Globus pallidus (tissue), 1 donor: ENCODE results near the gene HSD17B1.
"Not testable (repeated sequence)": the region's sequence is repeated elsewhere in the genome, so short reads cannot be mapped to it uniquely, and the experiment has no call there.

Experiments used
- DNase-seq: peaks from one replicate; pipeline ENCODE4 v3.0.0-alpha.2; 2015; ENCODE audit warnings: low spot score

The HSD17B1 gene

DNA sequence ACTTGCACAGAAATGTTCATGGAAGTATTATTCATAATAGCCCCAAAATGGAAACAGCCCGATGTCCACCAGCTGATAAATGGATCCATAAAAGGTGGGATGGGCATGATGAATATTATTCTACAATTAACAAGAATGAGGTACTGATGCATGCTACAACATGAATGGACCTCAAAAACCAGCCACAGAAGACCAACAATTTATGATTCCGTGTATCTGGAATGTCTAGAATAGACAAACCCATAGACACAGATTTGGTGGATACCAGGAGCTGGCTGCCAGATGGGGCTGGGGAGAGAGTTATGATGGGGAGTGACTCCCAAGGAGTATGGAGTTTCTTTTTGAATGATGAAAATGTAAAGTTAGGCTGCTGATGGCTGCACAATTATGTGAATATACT, 27.5 kb upstream of the HSD17B1 start:
- DNase-seq = no peak

DNA sequence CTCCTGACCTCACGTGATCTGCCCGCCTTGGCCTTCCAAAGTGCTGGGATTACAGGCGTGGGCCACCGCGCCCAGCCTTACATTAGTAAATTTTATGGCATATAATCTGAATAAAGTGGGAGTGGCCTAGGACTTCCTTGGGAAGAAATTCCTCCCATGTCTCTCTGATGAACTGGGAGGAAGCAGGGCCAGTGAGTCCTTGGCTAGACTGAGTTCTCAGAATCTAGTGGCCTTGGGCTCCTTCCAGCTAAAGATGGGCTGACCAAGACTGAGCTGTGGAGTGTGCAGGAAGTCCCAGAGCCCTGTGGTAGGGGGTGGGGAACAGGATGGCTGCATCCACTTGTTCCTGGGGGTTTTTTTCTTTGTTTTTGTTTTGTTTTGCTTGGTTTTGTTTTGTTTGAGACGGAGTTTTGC, 26.7 kb upstream of the HSD17B1 start:
- DNase-seq = no peak

DNA sequence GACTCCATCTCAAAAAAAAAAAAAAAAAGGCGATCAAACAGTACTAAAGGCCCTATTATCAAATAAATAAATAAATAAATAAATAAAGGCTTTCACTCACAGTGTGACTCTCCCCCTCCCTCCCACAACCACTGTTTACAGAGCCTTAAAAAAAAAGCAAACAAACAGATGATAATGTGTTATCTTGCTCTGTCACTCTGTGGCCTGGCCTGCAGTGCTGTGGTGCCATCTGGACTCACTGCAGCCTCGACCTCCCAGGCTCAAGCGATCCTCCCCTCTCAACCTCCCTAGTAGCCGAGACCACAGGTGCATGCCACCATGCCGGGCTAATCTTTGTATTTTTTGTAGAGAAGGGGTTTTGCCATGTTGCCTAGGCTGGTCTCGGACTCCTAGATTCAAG, 24.8 kb upstream of the HSD17B1 start:
- no peak for DNase-seq

DNA sequence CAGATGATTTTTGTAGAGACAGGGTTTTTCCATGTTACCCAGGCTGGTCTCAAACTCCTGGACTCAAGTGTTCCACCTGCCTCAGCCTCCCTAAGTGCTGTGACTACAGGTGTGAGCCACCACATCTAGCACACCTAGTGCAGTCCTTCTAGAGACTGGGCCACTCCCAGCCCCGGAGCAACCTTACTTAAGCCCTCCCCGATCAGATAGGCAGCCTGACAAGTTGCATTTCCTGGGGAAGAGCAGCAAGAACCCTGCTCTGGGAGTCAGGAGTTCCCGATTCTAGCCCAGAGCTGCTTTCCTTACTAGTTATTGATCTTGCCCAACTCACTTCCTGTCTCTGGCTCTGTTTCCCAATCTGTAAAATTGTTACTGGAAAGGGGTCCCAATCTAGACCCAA, 23.7 kb upstream of the HSD17B1 start:
- DNase-seq = no peak

DNA sequence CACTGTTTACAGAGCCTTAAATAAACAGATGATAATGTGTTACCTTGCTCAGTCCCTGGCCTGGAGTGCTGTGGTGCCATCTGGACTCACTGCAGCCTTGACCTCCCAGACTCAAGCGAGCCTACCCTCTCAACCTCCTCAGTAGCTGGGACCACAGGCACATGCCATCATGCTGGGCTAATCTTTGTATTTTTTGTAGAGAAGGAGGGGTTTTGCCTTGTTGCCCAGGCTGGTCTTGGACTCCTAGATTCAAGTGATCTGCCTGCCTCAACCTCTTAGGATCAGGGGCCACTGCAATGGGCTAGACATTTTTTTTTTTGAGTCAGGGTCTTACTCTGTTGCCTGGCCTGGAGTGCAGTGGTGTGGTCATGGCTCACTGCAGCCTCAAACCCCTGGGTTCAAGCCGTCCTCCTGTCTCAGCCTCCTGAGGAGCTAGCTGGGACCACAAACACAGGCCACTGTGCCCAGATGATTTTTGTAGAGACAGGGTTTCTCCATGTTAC, 21.7 kb upstream of the HSD17B1 start:
- no peak for DNase-seq

DNA sequence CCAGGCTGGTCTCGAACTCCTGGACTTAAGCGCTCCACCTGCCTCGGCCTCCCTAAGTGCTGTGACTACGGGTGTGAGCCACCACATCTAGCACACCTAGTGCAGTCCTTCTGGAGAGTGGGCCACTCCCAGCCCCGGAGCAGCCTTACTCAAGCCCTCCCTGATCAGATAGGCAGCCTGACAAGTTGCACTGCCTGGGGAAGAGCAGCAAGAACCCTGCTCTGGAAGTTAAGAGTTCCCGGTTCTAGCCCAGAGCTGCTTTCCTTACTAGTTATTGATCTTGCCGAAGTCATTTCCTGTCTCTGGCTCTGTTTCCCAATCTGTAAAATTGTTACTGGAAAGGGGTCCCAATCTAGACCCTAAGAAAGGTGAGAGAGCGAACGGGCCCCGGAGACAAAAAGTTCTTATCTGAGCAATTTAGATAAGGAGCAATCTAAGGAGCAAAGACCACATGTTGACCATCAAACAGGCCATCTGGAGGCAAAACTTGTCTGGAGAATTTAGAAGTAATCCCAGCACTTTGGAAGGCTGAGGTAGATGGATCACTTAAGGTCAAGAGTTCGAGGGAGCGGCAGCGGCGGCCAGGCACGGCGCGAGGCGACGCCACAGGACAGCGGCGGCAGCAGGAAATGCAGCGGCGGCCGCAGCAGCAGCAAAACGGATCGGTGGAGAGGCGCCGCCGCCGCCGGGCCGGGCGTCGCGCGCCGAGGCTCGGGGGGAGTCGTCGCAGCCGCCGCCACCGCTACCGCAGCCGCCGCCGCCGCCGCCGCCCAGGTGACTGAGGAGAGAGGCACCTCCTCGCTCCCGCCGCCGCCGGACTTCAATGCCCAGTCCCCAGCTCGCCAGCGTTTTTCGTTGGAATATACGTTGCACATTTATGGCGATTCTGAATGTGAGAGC, 21.0 kb upstream of the HSD17B1 start:
- DNase-seq = peak; percentile 67

DNA sequence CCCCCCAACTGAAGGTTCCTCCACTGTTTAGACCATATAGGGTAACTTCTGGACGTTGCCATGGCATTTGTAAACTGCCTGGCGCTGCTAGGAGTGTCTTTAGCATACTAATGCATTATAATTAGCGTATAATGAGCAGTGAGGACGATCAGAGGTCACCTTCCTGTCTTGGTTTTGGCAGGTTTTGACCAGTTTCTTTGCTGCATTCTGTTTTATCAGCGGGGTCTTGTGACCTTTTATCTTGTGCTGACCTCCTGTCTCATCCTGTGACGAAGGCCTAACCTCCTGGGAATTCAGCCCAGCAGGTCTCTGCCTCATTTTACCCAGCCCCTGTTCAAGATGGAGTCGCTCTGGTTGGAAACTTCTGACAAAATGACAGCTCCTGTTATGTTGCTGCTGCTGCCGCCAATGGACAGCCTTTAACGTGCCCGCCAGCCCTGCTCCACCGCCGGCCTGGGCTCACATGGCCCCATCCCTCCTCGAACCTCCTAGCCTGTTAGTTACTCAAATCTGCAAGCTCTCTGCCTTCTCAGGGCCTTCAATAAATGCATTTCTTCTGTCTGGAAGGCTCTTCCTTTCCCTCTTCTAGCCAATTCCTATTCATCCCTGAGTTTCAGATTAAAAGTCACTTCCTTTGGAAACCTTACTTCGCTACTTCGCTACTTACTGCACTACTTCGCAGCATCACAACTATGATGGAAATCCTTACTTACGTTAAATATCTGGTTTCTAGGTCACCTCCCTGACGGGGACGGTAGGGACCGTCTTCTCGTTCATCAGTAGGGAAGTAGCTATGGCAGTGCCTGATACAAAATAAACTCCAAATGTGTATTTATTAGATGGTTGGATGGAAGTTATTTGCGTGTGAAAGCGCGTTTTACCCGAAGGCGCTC, 17.3 kb upstream of the HSD17B1 start:
- no peak for DNase-seq

DNA sequence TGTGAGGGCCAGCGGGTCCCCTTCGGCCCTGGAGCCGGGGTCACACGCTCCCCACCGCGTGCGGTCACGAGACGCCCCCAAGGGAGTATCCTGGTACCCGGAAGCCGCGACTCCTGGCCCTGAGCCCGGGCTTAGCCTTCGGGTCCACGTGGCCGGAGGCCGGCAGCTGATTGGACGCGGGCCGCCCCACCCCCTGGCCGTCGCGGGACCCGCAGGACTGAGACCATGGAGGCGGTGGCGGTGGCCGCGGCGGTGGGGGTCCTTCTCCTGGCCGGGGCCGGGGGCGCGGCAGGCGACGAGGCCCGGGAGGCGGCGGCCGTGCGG, 16.7 kb upstream of the HSD17B1 start, which contains the start of gene NAGLU:
Gene NAGLU, plus strand, starts transcription at position 194 of the 324 bp plus-strand sequence. Its CDS starts 32 bp downstream, at position 226.
- peak; percentile 94 for DNase-seq

DNA sequence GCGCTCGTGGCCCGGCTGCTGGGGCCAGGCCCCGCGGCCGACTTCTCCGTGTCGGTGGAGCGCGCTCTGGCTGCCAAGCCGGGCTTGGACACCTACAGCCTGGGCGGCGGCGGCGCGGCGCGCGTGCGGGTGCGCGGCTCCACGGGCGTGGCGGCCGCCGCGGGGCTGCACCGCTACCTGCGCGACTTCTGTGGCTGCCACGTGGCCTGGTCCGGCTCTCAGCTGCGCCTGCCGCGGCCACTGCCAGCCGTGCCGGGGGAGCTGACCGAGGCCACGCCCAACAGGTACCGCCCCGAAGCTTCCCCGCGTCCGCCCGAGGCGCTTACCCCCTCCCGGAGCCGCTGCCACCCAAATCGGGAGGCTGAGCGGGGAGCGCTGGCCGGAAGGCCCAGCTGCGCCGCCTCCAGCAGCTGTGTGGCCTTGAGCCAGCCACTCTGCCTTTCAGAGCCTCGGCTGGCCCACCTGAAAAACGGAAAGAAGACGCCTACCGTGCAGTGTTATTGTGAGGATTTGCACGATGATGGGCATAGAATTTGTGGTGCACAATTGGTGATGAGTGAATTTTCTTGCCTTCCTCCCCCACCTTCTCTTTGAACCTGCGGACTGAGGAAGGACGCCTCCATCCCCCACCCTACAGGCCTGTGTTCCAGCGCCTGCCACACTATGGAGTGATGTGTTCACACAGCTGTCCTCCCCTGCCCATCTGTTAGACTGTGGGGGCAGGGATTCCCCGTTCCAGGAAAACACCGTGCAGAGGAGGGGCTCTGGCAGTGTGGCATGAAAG, 16.2 kb upstream of the HSD17B1 start:
- DNase-seq = peak; percentile 78

DNA sequence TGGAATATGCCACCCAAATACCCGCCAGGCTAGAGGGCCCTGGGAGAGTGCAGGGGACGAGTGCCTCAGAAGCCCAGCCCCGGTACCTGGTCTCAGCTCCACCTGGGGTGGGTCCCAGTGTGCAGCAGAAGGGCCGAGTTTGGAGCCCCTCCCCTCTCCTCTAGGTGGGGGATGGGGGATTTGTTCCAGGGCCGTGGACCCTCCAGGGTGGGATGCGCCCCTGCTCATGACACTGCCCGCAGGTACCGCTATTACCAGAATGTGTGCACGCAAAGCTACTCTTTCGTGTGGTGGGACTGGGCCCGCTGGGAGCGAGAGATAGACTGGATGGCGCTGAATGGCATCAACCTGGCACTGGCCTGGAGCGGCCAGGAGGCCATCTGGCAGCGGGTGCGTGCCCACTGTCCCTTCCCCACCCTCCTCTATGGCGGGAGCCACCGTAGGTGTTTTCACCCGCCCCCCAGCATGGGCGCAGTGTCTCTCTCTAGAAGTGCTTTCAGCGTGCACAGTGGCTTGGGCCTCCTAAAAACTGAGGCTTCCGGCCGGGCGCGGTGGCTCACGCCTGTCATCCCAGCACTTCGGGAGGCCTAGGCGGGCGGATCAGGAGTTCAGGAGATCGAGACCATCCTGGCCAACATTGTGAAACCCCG, 15.4 kb upstream of the HSD17B1 start:
- DNase-seq = no peak

DNA sequence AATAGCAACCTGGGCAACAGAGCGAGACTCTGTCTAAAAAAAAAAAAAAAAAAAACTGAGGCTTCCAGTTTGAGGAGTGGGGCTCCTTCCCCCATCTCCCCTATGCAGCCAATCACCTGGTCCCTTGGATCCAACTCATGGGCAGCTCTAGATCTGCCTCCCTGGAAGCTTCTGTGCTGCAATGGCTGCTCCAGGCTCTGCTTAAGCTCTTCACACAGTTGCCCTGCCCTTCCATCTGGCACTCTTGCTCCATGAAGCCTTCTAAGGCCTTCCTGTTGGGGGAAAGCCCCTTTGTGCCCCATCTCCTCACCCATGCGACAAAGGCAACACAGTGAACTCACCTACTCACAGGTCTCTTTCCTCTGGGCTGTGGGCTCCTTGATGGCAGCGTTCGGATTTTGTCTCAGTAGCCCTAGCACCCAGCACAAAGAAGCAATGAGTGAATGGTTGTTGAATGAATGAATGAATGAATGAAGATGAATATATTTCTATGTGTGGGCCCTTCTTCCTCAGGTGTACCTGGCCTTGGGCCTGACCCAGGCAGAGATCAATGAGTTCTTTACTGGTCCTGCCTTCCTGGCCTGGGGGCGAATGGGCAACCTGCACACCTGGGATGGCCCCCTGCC, 14.8 kb upstream of the HSD17B1 start:
- no peak for DNase-seq

DNA sequence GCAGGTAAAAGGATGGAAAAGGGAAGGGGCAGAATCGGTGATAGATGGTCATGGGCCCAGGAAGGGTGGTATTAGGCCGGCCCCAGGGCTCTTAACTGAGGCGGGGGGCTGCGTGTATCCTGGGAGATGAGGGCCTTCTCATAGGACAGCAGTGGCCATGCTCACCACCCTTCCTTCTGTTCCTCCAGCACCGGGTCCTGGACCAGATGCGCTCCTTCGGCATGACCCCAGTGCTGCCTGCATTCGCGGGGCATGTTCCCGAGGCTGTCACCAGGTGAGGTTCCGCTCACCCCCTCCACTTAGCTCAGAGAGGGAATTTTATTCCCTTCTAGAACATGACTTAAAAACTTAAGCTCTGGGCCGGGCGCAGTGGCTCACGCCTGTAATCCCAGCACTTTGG, 14.2 kb upstream of the HSD17B1 start:
- DNase-seq = no peak

DNA sequence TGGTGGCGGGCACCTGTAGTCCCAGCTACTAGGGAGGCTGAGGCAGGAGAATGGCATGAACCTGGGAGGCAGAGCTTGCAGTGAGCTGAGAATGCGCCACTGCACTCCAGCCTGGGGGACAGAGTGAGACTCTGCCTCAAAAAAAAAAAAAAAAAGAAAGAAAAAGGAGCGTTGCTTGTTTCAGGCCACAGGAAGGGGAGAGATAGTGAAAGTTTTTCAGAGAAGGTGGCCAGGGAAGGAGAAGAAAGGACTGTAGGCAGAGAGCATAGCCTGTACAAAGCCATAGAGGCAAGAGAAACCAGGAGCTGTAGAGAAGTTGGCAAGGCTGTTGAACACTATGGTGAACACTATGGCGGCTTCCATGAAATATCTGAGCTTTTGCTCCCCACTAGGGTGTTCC, 12.2 kb upstream of the HSD17B1 start:
- not testable (repeated sequence) for DNase-seq

DNA sequence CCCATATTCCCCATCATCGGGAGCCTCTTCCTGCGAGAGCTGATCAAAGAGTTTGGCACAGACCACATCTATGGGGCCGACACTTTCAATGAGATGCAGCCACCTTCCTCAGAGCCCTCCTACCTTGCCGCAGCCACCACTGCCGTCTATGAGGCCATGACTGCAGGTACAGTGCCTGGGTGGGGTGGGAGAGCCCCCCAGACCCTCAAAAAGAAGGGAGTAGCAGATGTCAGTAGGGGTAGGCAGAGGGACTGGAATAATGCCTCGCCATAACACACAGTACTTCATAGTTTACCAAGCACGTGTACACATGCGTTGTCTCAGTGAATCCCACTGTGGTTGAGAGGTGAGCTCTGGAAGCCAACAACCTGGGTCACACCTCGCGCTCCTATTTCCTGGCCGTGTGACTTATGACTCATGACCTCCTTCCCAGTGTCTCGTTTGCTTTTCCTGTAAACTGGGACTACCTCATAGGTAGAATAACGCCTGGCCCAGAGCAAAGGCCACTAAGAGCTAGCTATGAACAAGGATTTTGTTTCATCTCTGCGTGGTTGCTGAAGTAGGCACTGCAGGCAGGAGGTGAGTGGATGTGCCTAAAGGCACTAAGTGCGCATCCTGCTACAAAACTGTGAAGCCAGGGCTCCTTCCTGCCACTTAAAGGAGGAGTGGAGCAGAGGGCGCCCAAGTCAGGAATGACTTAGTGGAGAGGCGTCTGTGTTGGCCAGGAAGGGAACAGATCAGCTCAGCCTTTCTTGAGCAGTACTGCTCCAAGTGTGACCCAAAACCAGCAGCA, 11.5 kb upstream of the HSD17B1 start:
- DNase-seq = no peak

DNA sequence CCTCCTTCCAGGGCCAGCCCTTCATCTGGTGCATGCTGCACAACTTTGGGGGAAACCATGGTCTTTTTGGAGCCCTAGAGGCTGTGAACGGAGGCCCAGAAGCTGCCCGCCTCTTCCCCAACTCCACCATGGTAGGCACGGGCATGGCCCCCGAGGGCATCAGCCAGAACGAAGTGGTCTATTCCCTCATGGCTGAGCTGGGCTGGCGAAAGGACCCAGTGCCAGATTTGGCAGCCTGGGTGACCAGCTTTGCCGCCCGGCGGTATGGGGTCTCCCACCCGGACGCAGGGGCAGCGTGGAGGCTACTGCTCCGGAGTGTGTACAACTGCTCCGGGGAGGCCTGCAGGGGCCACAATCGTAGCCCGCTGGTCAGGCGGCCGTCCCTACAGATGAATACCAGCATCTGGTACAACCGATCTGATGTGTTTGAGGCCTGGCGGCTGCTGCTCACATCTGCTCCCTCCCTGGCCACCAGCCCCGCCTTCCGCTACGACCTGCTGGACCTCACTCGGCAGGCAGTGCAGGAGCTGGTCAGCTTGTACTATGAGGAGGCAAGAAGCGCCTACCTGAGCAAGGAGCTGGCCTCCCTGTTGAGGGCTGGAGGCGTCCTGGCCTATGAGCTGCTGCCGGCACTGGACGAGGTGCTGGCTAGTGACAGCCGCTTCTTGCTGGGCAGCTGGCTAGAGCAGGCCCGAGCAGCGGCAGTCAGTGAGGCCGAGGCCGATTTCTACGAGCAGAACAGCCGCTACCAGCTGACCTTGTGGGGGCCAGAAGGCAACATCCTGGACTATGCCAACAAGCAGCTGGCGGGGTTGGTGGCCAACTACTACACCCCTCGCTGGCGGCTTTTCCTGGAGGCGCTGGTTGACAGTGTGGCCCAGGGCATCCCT, 9.3 kb upstream of the HSD17B1 start:
- peak; percentile 64 for DNase-seq

DNA sequence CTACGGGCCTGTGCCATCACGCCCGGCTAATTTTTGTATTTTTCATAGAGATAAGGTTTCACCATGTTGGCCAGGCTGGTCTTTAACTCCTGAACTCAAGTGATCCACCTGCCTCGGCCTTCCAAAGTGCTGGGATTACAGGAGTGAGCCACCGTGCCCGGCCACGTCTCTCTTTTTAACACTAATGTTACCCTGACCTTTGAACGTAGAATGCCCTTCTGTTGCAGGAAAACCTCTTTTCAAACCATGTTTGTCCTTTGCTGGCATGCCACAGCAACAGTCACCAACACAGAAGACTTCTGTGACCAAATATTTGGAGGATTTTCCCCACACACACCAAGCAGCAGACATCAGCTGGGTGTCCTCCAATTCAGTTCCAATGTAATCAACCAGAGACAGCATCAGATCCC, 7.8 kb upstream of the HSD17B1 start:
- DNase-seq = no peak

DNA sequence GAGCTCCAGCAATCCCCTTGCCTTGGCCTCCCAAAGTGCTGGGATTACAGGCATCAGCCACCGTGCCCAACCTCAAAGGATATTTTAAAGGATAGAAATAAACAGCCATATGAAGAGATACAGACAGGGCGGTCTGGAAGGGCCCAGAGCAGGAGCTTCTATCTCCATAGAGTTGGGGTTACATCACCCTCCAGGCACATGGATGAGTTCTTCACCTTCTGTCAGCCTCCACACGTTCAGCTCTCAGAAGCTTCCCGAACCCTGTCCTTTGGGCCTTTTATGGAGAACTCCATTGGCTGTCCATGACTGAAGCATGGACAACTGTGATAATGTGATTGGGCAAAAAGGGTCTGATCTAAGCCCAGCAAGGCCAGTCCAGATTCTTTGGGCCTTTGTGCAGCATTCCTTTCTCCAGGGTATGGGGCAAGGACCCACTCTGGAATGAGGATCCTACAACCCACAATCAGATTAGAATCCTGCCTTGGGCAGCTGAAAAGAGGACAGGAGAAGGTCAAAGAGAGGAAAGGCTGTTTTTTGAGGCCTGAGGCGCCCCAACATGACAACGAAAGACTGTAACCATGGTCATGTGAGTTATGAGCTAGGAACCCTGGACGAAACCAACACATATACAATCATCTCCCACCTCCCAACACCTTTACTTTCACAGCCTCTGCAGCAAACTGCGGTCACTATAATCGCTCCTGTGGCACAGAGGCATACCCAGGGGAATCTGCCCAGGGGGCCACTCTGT, 6.8 kb upstream of the HSD17B1 start:
- DNase-seq = not testable (repeated sequence)

DNA sequence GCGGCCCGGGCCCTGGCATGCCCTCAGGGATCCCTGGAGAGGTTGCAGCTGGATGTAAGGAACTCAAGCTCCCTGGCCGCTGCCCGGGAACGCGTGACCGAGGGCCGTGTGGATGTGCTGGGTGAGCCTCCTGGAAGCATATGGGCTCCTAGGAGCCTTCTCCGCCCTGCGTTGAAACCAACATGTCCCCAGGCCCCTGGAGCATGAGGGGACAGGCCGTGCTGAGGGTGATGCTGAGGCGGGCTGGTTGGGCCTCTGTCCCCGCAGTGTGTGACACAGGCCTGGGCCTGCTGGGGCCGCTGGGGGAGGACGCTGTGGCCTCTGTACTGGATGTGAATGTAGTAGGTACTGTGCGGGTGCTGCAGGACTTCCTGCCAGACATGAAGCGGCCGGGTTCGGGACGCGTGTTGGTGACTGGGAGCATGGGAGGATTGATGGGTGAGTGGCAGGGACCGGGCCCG, 5.7 kb upstream of the HSD17B1 start:
- no peak for DNase-seq
